Upper lobe of left lung (tissue), 4 donors: ENCODE results near the gene C12orf57.
A peak's percentile ranks its signal among the peaks of the same experiment; 100 is the strongest.

Experiments
- CTCF ChIP-seq, 6 experiments: fragments of 450-650 bp in 4 of 6; fragments of 200-600 bp in 2 of 6; sonication (generic) in 2 of 6; IDR thresholded peaks; one replicate each; pipeline ENCODE4 v1.5.1; 2016 to 2019; ENCODE audit warnings: antibody characterized with exemption in 6 of 6
- EP300 ChIP-seq, 4 donors: sonication (generic); formaldehyde crosslinking; IDR thresholded peaks; one replicate each; pipeline ENCODE4 v1.5.1; 2017; ENCODE audit warnings: antibody characterized with exemption in 4 of 4, control low read depth in 2 of 4
- POLR2A ChIP-seq, 4 donors: fragments of 450-650 bp; IDR thresholded peaks; one replicate each; pipeline ENCODE4 v1.5.1; 2016 to 2017; ENCODE audit warnings: antibody characterized with exemption in 4 of 4, mild to moderate bottlenecking in 2 of 4

- TF ChIP-seq CTCF (IDR thresholded peaks at IDR 0.05) (no peak), EP300 (IDR thresholded peaks at IDR 0.05) (no peak), POLR2A (IDR thresholded peaks at IDR 0.05) (peak in 1 of 4 donors; percentile 21)
Observed at GRCh38 chr12:6943389-6943721, 467 bp upstream of the C12orf57 start.
